ENCODE measurements around the gene GUK1.

GRCh38 chr1:228102791-228103620, 37.1 kb upstream of the GUK1 start, which contains the start of gene C1orf35:
- peak in 1 of 3 experiments; percentile 4 for TF ChIP-seq CTCF (IDR thresholded peaks at IDR 0.05)
- TF ChIP-seq POLR2A (IDR thresholded peaks at IDR 0.05): peak in 1 of 2 donors; percentile 48

Data from vagina (tissue), 2 donors.